Measurements from ENCODE around the gene KHDRBS2. TPM values are rescaled to one million over a fixed set of nuclear protein-coding genes. Genes with fewer than 3 reads are reported as not detected.

The KHDRBS2 gene
- total and polyA plus RNA-seq, 2 of the 13 experiments (the other 11 are each of a cell fraction or from before 2014, with no cell fraction given), result not detected

GRCh38 chr6:61949971-61950370 is 336.1 kb downstream of the KHDRBS2 start:
- ATAC-seq (no peak), DNase-seq (ENCODE audit: low spot score) (no peak), FAIRE-seq (no peak)
- H3K27me3 ChIP-seq (ENCODE audit: control insufficient read depth in 1 of 2, insufficient read depth in 2 of 2, low read length in 2 of 2), result no peaks in the 10 kb centered on the region
- H3K4me2 ChIP-seq (ENCODE audit: low read depth, low read length), result no peak overlapping the region
- WGBS (ENCODE audit: low lambda C conversion rate), result 33% methylated on average over 1 of the region's 1 CpG
- no peak overlapping the region for H2AFZ ChIP-seq (ENCODE audit: low read length)
- intact Hi-C loops (cut with micrococcal nuclease; ENCODE audit: unreplicated experiment), result no loop called here
- no peak overlapping the region for H3K27ac ChIP-seq (ENCODE audit: extremely low read length, insufficient read depth, low read length)
- no peaks in the 10 kb centered on the region for H4K20me1 ChIP-seq (ENCODE audit: insufficient read depth, low read length)
- H3K79me2 ChIP-seq (ENCODE audit: insufficient read depth, low read length), result no peaks in the 10 kb centered on the region
- in situ Hi-C loops (cut with HindIII; ENCODE audit: extremely low pct_ligation_motif_present, low pct_unique_long_range_greater_than_20kb), result no loop called here
- no peak overlapping the region for H3K4me3 ChIP-seq (replicated peaks in 1 of 3; ENCODE audit: insufficient read depth in 1 of 3, low read depth in 2 of 3, low read length in 3 of 3)
- BruUV-seq (replicated peaks), result no TSS peak
- ChIA-PET POLR2A (no interaction called here), CTCF (ENCODE audit: low intra/inter-chr PET ratio, low total read pairs) (no interaction called here)
- TF ChIP-seq TEAD3 (CRISPR knock-in tag; optimal IDR thresholded peaks at IDR 0.05; ENCODE audit: borderline replicate concordance) (no peak), HOMEZ (CRISPR knock-in tag; IDR thresholded peaks at IDR 0.05; ENCODE audit: low read depth) (no peak), BRD4 (CRISPR knock-in tag; IDR thresholded peaks at IDR 0.05) (no peak), ZBTB49 (CRISPR knock-in tag; IDR thresholded peaks at IDR 0.05; ENCODE audit: borderline replicate concordance) (no peak), ZNF136 (CRISPR knock-in tag; IDR thresholded peaks at IDR 0.05; ENCODE audit: low read depth) (no peak)
- H3K36me3 ChIP-seq (replicated peaks in 1 of 2; ENCODE audit: control insufficient read depth in 1 of 2, insufficient read depth in 2 of 2, low read length in 2 of 2), result no peaks in the 10 kb centered on the region
- no peak overlapping the region for H3K9ac ChIP-seq (ENCODE audit: insufficient read depth, low read depth, low read length)
- no peaks in the 10 kb centered on the region for H3K4me1 ChIP-seq (ENCODE audit: insufficient read depth, low read length)
- peaks cover 9% of the 10 kb centered on the region for H3K9me3 ChIP-seq (ENCODE audit: low read length)

GRCh38 chr6:61949161-61949560 is 336.9 kb downstream of the KHDRBS2 start:
- Histone ChIP-seq H3K4me3 (replicated peaks in 1 of 3; ENCODE audit: insufficient read depth in 1 of 3, low read depth in 2 of 3, low read length in 3 of 3) (no peak overlapping the region), H3K36me3 (replicated peaks in 1 of 2; ENCODE audit: control insufficient read depth in 1 of 2, insufficient read depth in 2 of 2, low read length in 2 of 2) (no peaks in the 10 kb centered on the region), H3K9me3 (ENCODE audit: low read length) (peaks cover 9% of the 10 kb centered on the region), H3K4me1 (ENCODE audit: insufficient read depth, low read length) (no peaks in the 10 kb centered on the region), H3K27me3 (ENCODE audit: control insufficient read depth in 1 of 2, insufficient read depth in 2 of 2, low read length in 2 of 2) (no peaks in the 10 kb centered on the region), H4K20me1 (ENCODE audit: insufficient read depth, low read length) (no peaks in the 10 kb centered on the region), H3K4me2 (ENCODE audit: low read depth, low read length) (no peak overlapping the region), H2AFZ (ENCODE audit: low read length) (no peak overlapping the region), H3K9ac (ENCODE audit: insufficient read depth, low read depth, low read length) (no peak overlapping the region), H3K79me2 (ENCODE audit: insufficient read depth, low read length) (no peaks in the 10 kb centered on the region), H3K27ac (ENCODE audit: extremely low read length, insufficient read depth, low read length) (no peak overlapping the region)
- POLR2A ChIA-PET, result no interaction called here
- DNase-seq (ENCODE audit: low spot score) (no peak), ATAC-seq (no peak), FAIRE-seq (no peak)
- in situ Hi-C loops (cut with HindIII; ENCODE audit: extremely low pct_ligation_motif_present, low pct_unique_long_range_greater_than_20kb) (no loop called here), intact Hi-C loops (cut with micrococcal nuclease; ENCODE audit: unreplicated experiment) (no loop called here)
- CTCF ChIA-PET (ENCODE audit: low intra/inter-chr PET ratio, low total read pairs), result no interaction called here
- no TSS peak for BruUV-seq (replicated peaks)
- TF ChIP-seq ZNF749 (CRISPR knock-in tag; IDR thresholded peaks at IDR 0.05; ENCODE audit: borderline replicate concordance) (no peak), SMYD3 (CRISPR knock-in tag; IDR thresholded peaks at IDR 0.05) (no peak), PHB2 (IDR thresholded peaks at IDR 0.05; ENCODE audit: partially characterized antibody) (no peak), ZNF567 (CRISPR knock-in tag; IDR thresholded peaks at IDR 0.05; ENCODE audit: borderline replicate concordance) (no peak), CEBPB (IDR thresholded peaks at IDR 0.05; ENCODE audit: borderline replicate concordance, low read depth, low read length) (no peak), ZNF569 (CRISPR knock-in tag; IDR thresholded peaks at IDR 0.05; ENCODE audit: borderline replicate concordance) (no peak), ZNF615 (CRISPR knock-in tag; IDR thresholded peaks at IDR 0.05; ENCODE audit: borderline replicate concordance) (no peak), IKZF5 (CRISPR knock-in tag; IDR thresholded peaks at IDR 0.05) (no peak)

All from HepG2 (cell line).